K562 (cell line): ENCODE results near the gene PRKCE. TPM values are rescaled to one million over a fixed set of nuclear protein-coding genes. Genes with fewer than 3 reads are reported as not detected.

ENCODE experiments used
- ATAC-seq: fragments of 200-7000 bp; cut with Tn5 transposase; 3 replicates; pipeline ENCODE4 v1.9.1; 2020; ENCODE audit warnings: moderate library complexity
- BruUV-seq: library from RNA; stranded (reverse); fragments of 400-500 nt; replicated peaks from 2 replicates; lab custom pipeline; 2021; lab: Mats Ljungman, UMichigan
- CTCF ChIA-PET: fragments of 300-600 bp; formaldehyde crosslinking; extraction: SDS; loops from one replicate; lab custom pipeline; 2021; ENCODE audit warnings: low intra/inter-chr PET ratio; lab: Yijun Ruan, JAX
- POLR2A ChIA-PET: fragments of 300-600, 350-650 bp; sonication (Branson Sonifier 250); formaldehyde crosslinking; extraction: SDS; loops from one replicate; lab custom pipeline; 2021; ENCODE audit warnings: antibody characterized with exemption, inconsistent platforms; lab: Yijun Ruan, JAX
- DNase-seq, 4 experiments: peaks; one replicate each; pipeline versions ENCODE4 v3.0.0 to v3.0.0-alpha.2; 2011 to 2018; ENCODE audit warnings: low spot score in 3 of 4, mixed read lengths in 3 of 4; ENCODE audit errors: extremely low read depth in 1 of 4
- FAIRE-seq: peaks from 2 replicates; lab custom pipeline; 2011; peaks lifted over from hg19 to GRCh38; lab: Jason Lieb, UNC
- H2AFZ ChIP-seq: 2 replicates; pipeline ENCODE4 v1.6.0; 2011; ENCODE audit warnings: low read depth, low read length, control low read depth, inconsistent platforms
- H3K27ac ChIP-seq: fragments of 200-600 bp; 3 replicates; pipeline ENCODE4 v1.8.0; 2011; ENCODE audit warnings: low read depth, mild to moderate bottlenecking, control low read depth, inconsistent platforms, low read length, moderate library complexity, mixed read lengths; ENCODE audit errors: extremely low read depth
- H3K27me3 ChIP-seq, 2 experiments: fragments of 300-600 bp in 1 of 2; 2 replicates in 1 of 2; 3 replicates in 1 of 2; pipeline versions ENCODE4 v1.6.0 to v1.8.0; 2011; ENCODE audit warnings: inconsistent platforms in 2 of 2, low read length in 2 of 2, mild to moderate bottlenecking in 1 of 2, mixed read lengths in 1 of 2, moderate library complexity in 1 of 2; ENCODE audit not compliant: control insufficient read depth in 2 of 2, insufficient read depth in 2 of 2
- H3K36me3 ChIP-seq: fragments of 300-600 bp; 3 replicates; pipeline ENCODE4 v1.8.0; 2011; ENCODE audit warnings: mild to moderate bottlenecking, low read length, inconsistent platforms; ENCODE audit not compliant: control insufficient read depth, insufficient read depth
- H3K4me1 ChIP-seq, 2 experiments: fragments of 200-600 bp in 1 of 2; replicated peaks in 1 of 2; 2 replicates in 1 of 2; 3 replicates in 1 of 2; pipeline versions ENCODE4 v1.5.1 to v1.8.0; 2011; ENCODE audit warnings: inconsistent platforms in 2 of 2, low read length in 2 of 2, mild to moderate bottlenecking in 1 of 2, mixed read lengths in 1 of 2, moderate library complexity in 1 of 2; ENCODE audit not compliant: control insufficient read depth in 2 of 2, insufficient read depth in 2 of 2
- H3K4me2 ChIP-seq: 2 replicates; pipeline ENCODE4 v1.6.1; 2011; ENCODE audit warnings: low read length, control low read depth, inconsistent platforms, mixed read lengths; ENCODE audit not compliant: insufficient read depth
- H3K4me3 ChIP-seq: fragments of 200-600 bp; sonication (generic), shearing (Covaris generic); 2 replicates; pipeline ENCODE4 v1.5.1; 2016; ENCODE audit warnings: control low read depth, inconsistent platforms
- H3K79me2 ChIP-seq: fragments of 200-600 bp; 3 replicates; pipeline ENCODE4 v1.8.0; 2011; ENCODE audit warnings: low read length, inconsistent platforms; ENCODE audit not compliant: control insufficient read depth, insufficient read depth
- H3K9ac ChIP-seq, 2 experiments: 2 replicates each; pipeline versions ENCODE4 v1.6.0 to v1.6.1; 2011; ENCODE audit warnings: low read depth in 2 of 2, low read length in 2 of 2, control low read depth in 1 of 2, inconsistent platforms in 1 of 2, mild to moderate bottlenecking in 1 of 2, mixed read lengths in 1 of 2; ENCODE audit not compliant: insufficient read depth in 1 of 2
- H3K9me1 ChIP-seq: one replicate; pipeline ENCODE4 v1.6.0; 2011; ENCODE audit warnings: inconsistent platforms, mild to moderate bottlenecking, low read length, moderate library complexity; ENCODE audit not compliant: control insufficient read depth, insufficient read depth
- H3K9me3 ChIP-seq: replicated peaks from 2 replicates; pipeline ENCODE4 v1.5.1; 2011; ENCODE audit warnings: low read depth, low read length, inconsistent platforms; ENCODE audit not compliant: control insufficient read depth, insufficient read depth
- H4K20me1 ChIP-seq: replicated peaks from 2 replicates; pipeline ENCODE4 v1.6.1; 2011; ENCODE audit warnings: low read length, inconsistent platforms, mixed read lengths; ENCODE audit not compliant: control insufficient read depth, insufficient read depth
- CCAR2 ChIP-seq: fragments of 200-400 bp; formaldehyde crosslinking; IDR thresholded peaks from 2 replicates; pipeline ENCODE4 v1.6.1; 2017; ENCODE audit warnings: mild to moderate bottlenecking, low read depth, low read length
- CTCF ChIP-seq, 3 experiments: IDR thresholded peaks in 2 of 3; conservative IDR thresholded peaks in 1 of 3; 2 replicates each; pipeline ENCODE4 v1.5.1; 2011 to 2012; ENCODE audit warnings: low read length in 3 of 3, mild to moderate bottlenecking in 3 of 3, control low read depth in 2 of 3, improper control_type of control experiment in 1 of 3, inconsistent platforms in 1 of 3, low read depth in 1 of 3, mixed read lengths in 1 of 3, moderate library complexity in 1 of 3; ENCODE audit not compliant: insufficient read depth in 2 of 3
- EGR1 ChIP-seq: fragments of 450-650 bp; conservative IDR thresholded peaks from 2 replicates; pipeline ENCODE4 v1.6.1; 2017; ENCODE audit warnings: mild to moderate bottlenecking
- MCM2 ChIP-seq: fragments of 450-650 bp; IDR thresholded peaks from 2 replicates; pipeline ENCODE4 v1.6.1; 2017; ENCODE audit warnings: low read depth, mild to moderate bottlenecking
- REST ChIP-seq, 2 experiments: fragments of 450-650 bp; formaldehyde crosslinking in 1 of 2; IDR thresholded peaks; 2 replicates each; pipeline versions ENCODE4 v1.4.0 to v1.6.1; 2014 to 2020; ENCODE audit warnings: mild to moderate bottlenecking in 2 of 2, borderline replicate concordance in 1 of 2, low read depth in 1 of 2
- TAF15 ChIP-seq: fragments of 200-400 bp; formaldehyde crosslinking; IDR thresholded peaks from 2 replicates; pipeline ENCODE4 v1.6.1; 2017; ENCODE audit warnings: mild to moderate bottlenecking, low read depth, low read length, moderate library complexity
- TAF9B ChIP-seq: fragments of 450-650 bp; IDR thresholded peaks from 2 replicates; pipeline ENCODE4 v1.6.1; 2018; ENCODE audit warnings: mild to moderate bottlenecking; ENCODE audit not compliant: partially characterized antibody
- TCF7 ChIP-seq: sonication (generic); IDR thresholded peaks from 2 replicates; pipeline ENCODE4 v1.6.1; 2016; ENCODE audit warnings: antibody characterized with exemption, borderline replicate concordance
- WGBS: fragments of 100-300 bp; shearing (Covaris generic); methylation state at CpG from one replicate; pipeline ENCODE4 v1.1.6; 2016; ENCODE audit warnings: low coverage, mixed read lengths; ENCODE audit not compliant: insufficient coverage; ENCODE audit errors: missing lambda C conversion rate; 5-methylcytosine and 5-hydroxymethylcytosine counted together
- in situ Hi-C: fragments of 300-500 bp; cut with MboI; formaldehyde crosslinking; loops from 4 replicates; pipeline ENCODE4 v1.15.0; 2018; ENCODE audit warnings: inconsistent platforms, mixed read lengths
- intact Hi-C: fragments of 100-400 bp; cut with micrococcal nuclease; formaldehyde crosslinking; loops from 2 replicates; pipeline ENCODE4 v1.14.2; 2022
- polyA plus RNA-seq, 8 experiments: library from polyadenylated mRNA; depleted of rRNA in 4 of 8; stranded (reverse) in 5 of 8; unstranded in 3 of 8; fragments of >200 nt; fragmentation: Nextera tagmentation in 2 of 8; fragmentation: Illumina TruSeq in 1 of 8; extraction: Ambion mirVana in 2 of 8; extraction: Trizol in 1 of 8; gene quantifications; 2 replicates each; pipeline versions ENCODE4 v1.2.1 to v1.2.3, GENCODE V29; 2011 to 2014; ENCODE audit warnings: inconsistent platforms in 1 of 8, missing spikeins in 1 of 8
- total RNA-seq, 7 experiments: library from RNA; depleted of rRNA in 6 of 7; stranded (reverse); fragments of >200 nt in 6 of 7; fragmentation: Illumina TruSeq in 2 of 7; extraction: Trizol in 2 of 7; gene quantifications; 2 replicates each; pipeline versions ENCODE4 v1.2.1 to v1.2.3, GENCODE V29; 2011 to 2021; ENCODE audit warnings: low replicate concordance in 1 of 7

PRKCE gene
- total and polyA plus RNA-seq, 9 of the 15 experiments (the other 6 are each of a cell fraction or from before 2014, with no cell fraction given) = 0.06 to 1.0 (median 0.22) TPM; not detected in 1

GRCh38 chr2:45716915-45717314, 65.4 kb downstream of the PRKCE start (continued):
- TF ChIP-seq REST (IDR thresholded peaks at IDR 0.05; ENCODE audit: borderline replicate concordance) (peak; percentile 20; the same call in 1 of the 2 replicates), REST (CRISPR knock-in tag; IDR thresholded peaks at IDR 0.05; ENCODE audit: low read depth) (no peak)

GRCh38 chr2:45720210-45720609, 68.7 kb downstream of the PRKCE start:
- POLR2A ChIA-PET = interaction anchor here (0.7 kb wide), 1 partner anchor 732 kb away, joined by 3 read pairs; no protein-coding TSS in a partner anchor
- intact Hi-C loops = no loop called here
- 2% methylated on average over 6 of the region's 6 CpGs for WGBS

More at GRCh38 chr2:45720210-45720609, 68.7 kb downstream of the PRKCE start:
- TF ChIP-seq TCF7 (no peak), EGR1 (peak; percentile 45; the same call in 1 of the 2 replicates), TAF15 (no peak), CCAR2 (no peak), CTCF (IDR thresholded peaks at IDR 0.05 in 2 of 3, conservative IDR thresholded peaks at IDR 0.05 in 1 of 3; ENCODE audit: insufficient read depth in 2 of 3, low read depth in 1 of 3, low read length in 3 of 3) (peak in 2 of 3 experiments; percentile 17 to 25; a peak in 1 of 6 replicates), MCM2 (no peak), TAF9B (no peak)
- TF ChIP-seq, all 486 proteins: peak for 2
- Histone ChIP-seq H3K27ac (no peak overlapping the region), H3K4me3 (no peak overlapping the region), H2AFZ (no peak overlapping the region), H3K36me3 (no peaks in the 10 kb centered on the region), H3K9me1 (no peaks in the 10 kb centered on the region), H3K9me3 (no peaks in the 10 kb centered on the region), H3K4me1 (no peaks in the 10 kb centered on the region), H3K9ac (no peak overlapping the region), H3K27me3 (peaks cover 0 to 8% of the 10 kb centered on the region in 2 experiments; a peak in 1 of 5 replicates), H3K4me2 (no peak overlapping the region), H3K79me2 (no peaks in the 10 kb centered on the region), H4K20me1 (no peaks in the 10 kb centered on the region)
- ATAC-seq (peak; percentile 41; the same call in 1 of the 3 replicates), FAIRE-seq (no peak), DNase-seq (peak in 3 of 4 experiments; percentile 10 to 18 (median 18))
- CTCF ChIA-PET = no interaction called here
- BruUV-seq = no TSS peak
- in situ Hi-C loops = no loop called here
